ENCODE results near the gene FBXO31. TPM values are rescaled to one million over a fixed set of nuclear protein-coding genes. Genes with fewer than 3 reads are reported as not detected.

The FBXO31 gene
- total and polyA plus RNA-seq, 2 donors (not counting 3 experiments of a cell fraction or from before 2014, with no cell fraction given), result 17.1 to 31.8 TPM

DNA sequence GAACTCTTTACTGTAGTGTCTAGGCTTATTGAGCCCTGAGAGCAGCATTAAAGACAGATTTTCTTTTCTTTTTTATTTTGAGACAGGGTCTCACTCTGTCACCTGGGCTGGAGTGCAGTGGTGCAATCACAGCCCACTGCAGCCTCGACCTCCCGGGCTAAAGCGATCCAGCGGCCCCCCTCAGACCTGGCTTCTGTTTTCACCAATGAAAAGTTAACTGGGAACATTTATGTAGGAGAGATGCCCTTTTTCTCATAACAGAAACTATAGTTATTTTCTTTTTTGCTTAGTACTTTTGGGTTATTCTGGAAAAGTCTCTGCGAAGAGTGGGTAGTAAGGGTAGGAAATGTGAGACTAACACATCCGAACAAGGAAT is 10.1 kb upstream of the FBXO31 start:
- no TSS peak for BruUV-seq (replicated peaks)
- ChIA-PET CTCF (interaction anchor here (0.7 to 2.5 kb wide), 11 partner anchors 9 to 829 kb away, joined by 3 to 17 read pairs (median 7); partner anchors contain the start of gene FBXO31), POLR2A (interaction anchor here (0.7 kb wide), 1 partner anchor 180 kb away, joined by 3 read pairs; no protein-coding TSS in a partner anchor)
- dilution Hi-C loops (cut with MboI; ENCODE audit: extremely low pct_ligation_motif_present, low sequenced_read_pairs), result no loop called here
- Histone ChIP-seq H4K20me1 (replicated peaks; ENCODE audit: control insufficient read depth, extremely low read depth, insufficient read depth, low read length) (peaks cover 11% of the 10 kb centered on the region), H3K9me3 (replicated peaks; ENCODE audit: control insufficient read depth, insufficient read depth, low read length) (no peaks in the 10 kb centered on the region), H3K9ac (replicated peaks; ENCODE audit: extremely low read depth, insufficient read depth, low read length) (peak overlapping the region; percentile 97), H3K27ac (ENCODE audit: insufficient read depth, low read depth, low read length) (no peak overlapping the region), H2AFZ (ENCODE audit: low read depth, low read length) (no peak overlapping the region), H3K27me3 (ENCODE audit: control insufficient read depth in 2 of 2, insufficient read depth in 2 of 2, low read length in 2 of 2) (no peaks in the 10 kb centered on the region), H3K4me3 (replicated peaks in 1 of 3; ENCODE audit: insufficient read depth in 1 of 3, low read depth in 1 of 3, low read length in 3 of 3) (peak overlapping the region in 2 of 3 experiments; percentile 82 to 91), H3K4me2 (ENCODE audit: insufficient read depth, low read length) (peak overlapping the region; percentile 77), H3K9me1 (replicated peaks; ENCODE audit: control insufficient read depth, extremely low read depth, insufficient read depth, low read length) (no peaks in the 10 kb centered on the region), H3K79me2 (ENCODE audit: control insufficient read depth, insufficient read depth, low read length) (peaks cover 56% of the 10 kb centered on the region), H3K4me1 (ENCODE audit: control insufficient read depth, extremely low read depth, insufficient read depth, low read length) (peaks cover 26% of the 10 kb centered on the region), H3K36me3 (ENCODE audit: control insufficient read depth in 2 of 2, extremely low read depth in 1 of 2, insufficient read depth in 2 of 2, low read length in 2 of 2) (peaks cover 0 to 3% of the 10 kb centered on the region in 2 experiments)
- TF ChIP-seq JUN (IDR thresholded peaks at IDR 0.05; ENCODE audit: borderline replicate concordance, insufficient read depth, insufficient read length, low read depth) (no peak), GATA2 (IDR thresholded peaks at IDR 0.05; ENCODE audit: insufficient read depth, insufficient read length, low read depth, low read length) (no peak), EZH2 (IDR thresholded peaks at IDR 0.05; ENCODE audit: borderline replicate concordance, low read depth, low read length, severe bottlenecking) (no peak), FOS (IDR thresholded peaks at IDR 0.05; ENCODE audit: borderline replicate concordance, insufficient read depth, low read length) (no peak), MYC (IDR thresholded peaks at IDR 0.05; ENCODE audit: low read depth, low read length) (no peak), POLR2A (IDR thresholded peaks at IDR 0.05; ENCODE audit: low read depth, low read length) (no peak), POLR2AphosphoS5 (IDR thresholded peaks at IDR 0.05; ENCODE audit: insufficient read depth, low read depth, low read length) (no peak)
- TF ChIP-seq, protein P1, sequence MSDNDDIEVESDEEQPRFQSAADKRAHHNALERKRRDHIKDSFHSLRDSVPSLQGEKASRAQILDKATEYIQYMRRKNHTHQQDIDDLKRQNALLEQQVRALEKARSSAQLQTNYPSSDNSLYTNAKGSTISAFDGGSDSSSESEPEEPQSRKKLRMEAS (IDR thresholded peaks at IDR 0.05; ENCODE audit: insufficient read depth, insufficient read length), result no peak
- TF ChIP-seq, protein P2, sequence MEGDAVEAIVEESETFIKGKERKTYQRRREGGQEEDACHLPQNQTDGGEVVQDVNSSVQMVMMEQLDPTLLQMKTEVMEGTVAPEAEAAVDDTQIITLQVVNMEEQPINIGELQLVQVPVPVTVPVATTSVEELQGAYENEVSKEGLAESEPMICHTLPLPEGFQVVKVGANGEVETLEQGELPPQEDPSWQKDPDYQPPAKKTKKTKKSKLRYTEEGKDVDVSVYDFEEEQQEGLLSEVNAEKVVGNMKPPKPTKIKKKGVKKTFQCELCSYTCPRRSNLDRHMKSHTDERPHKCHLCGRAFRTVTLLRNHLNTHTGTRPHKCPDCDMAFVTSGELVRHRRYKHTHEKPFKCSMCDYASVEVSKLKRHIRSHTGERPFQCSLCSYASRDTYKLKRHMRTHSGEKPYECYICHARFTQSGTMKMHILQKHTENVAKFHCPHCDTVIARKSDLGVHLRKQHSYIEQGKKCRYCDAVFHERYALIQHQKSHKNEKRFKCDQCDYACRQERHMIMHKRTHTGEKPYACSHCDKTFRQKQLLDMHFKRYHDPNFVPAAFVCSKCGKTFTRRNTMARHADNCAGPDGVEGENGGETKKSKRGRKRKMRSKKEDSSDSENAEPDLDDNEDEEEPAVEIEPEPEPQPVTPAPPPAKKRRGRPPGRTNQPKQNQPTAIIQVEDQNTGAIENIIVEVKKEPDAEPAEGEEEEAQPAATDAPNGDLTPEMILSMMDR (IDR thresholded peaks at IDR 0.05; ENCODE audit: extremely low read depth in 1 of 2, insufficient read depth in 1 of 2, low read depth in 1 of 2, low read length in 2 of 2), result no peak
- intact Hi-C loops (cut with micrococcal nuclease), result loop anchor here (1.0 to 5.0 kb wide), 6 partner anchors 44 to 831 kb away; partner anchors contain the start of genes C16orf95 and ZCCHC14
- FAIRE-seq (no peak), DNase-seq (ENCODE audit: low read depth, low spot score) (no peak)

All from endothelial cell of umbilical vein (primary cell).